H1 (cell line): ENCODE results near the gene HRH2. TPM values are rescaled to one million over a fixed set of nuclear protein-coding genes. Genes with fewer than 3 reads are reported as not detected.

Source experiments
- CTCF ChIA-PET: fragments of 300-600 bp; sonication (Branson Sonifier 250); formaldehyde crosslinking; loops from one replicate; lab custom pipeline; 2021; ENCODE audit not compliant: partially characterized antibody; lab: Charles Lee
- POLR2A ChIA-PET: fragments of 300-600 bp; sonication (Branson Sonifier 250); formaldehyde crosslinking; loops from one replicate; lab custom pipeline; 2021; ENCODE audit warnings: inconsistent platforms; ENCODE audit not compliant: partially characterized antibody; lab: Charles Lee
- DNase-seq, 2 experiments: peaks; one replicate each; pipeline versions ENCODE4 v3.0.0 to v3.0.0-alpha.2; 2010 to 2022; ENCODE audit warnings: low spot score in 2 of 2, low read depth in 1 of 2, mixed read lengths in 1 of 2
- FAIRE-seq: peaks from 2 replicates; lab custom pipeline; 2011; peaks lifted over from hg19 to GRCh38; lab: Jason Lieb, UNC
- H2AFZ ChIP-seq: 2 replicates; pipeline ENCODE4 v1.8.1; 2012; ENCODE audit warnings: low read length, inconsistent platforms
- H2AK5ac ChIP-seq: 2 replicates; pipeline ENCODE4 v1.6.1; 2013; ENCODE audit warnings: low read depth, low read length
- H2BK120ac ChIP-seq: replicated peaks from 2 replicates; pipeline ENCODE3; 2013; ENCODE audit warnings: low read depth, low read length, inconsistent platforms
- H2BK12ac ChIP-seq: 2 replicates; pipeline ENCODE4 v1.6.1; 2013; ENCODE audit warnings: low read depth, low read length
- H2BK15ac ChIP-seq: 2 replicates; pipeline ENCODE4 v1.6.1; 2013; ENCODE audit warnings: low read length
- H2BK20ac ChIP-seq: 2 replicates; pipeline ENCODE4 v1.6.1; 2013; ENCODE audit warnings: low read length
- H2BK5ac ChIP-seq: 2 replicates; pipeline ENCODE4 v1.6.1; 2013; ENCODE audit warnings: low read depth, low read length
- H3K14ac ChIP-seq: 2 replicates; pipeline ENCODE4 v1.6.1; 2013; ENCODE audit warnings: inconsistent platforms; ENCODE audit not compliant: insufficient read length
- H3K18ac ChIP-seq: 2 replicates; pipeline ENCODE4 v1.6.1; 2013; ENCODE audit warnings: low read length; ENCODE audit errors: extremely low read depth
- H3K23ac ChIP-seq: 2 replicates; pipeline ENCODE4 v1.6.1; 2013; ENCODE audit warnings: inconsistent platforms; ENCODE audit not compliant: insufficient read length
- H3K23me2 ChIP-seq: 2 replicates; pipeline ENCODE4 v1.6.1; 2013; ENCODE audit warnings: low read depth, low read length
- H3K27ac ChIP-seq: 2 replicates; pipeline ENCODE4 v1.6.1; 2011; ENCODE audit warnings: low read depth, low read length, inconsistent platforms
- H3K27me3 ChIP-seq, 4 experiments: replicated peaks in 1 of 4; 1 replicate in 1 of 4; 2 replicates in 3 of 4; pipeline versions ENCODE4 v1.6.1 to v1.8.1; 2011 to 2013; ENCODE audit warnings: low read length in 3 of 4, mild to moderate bottlenecking in 3 of 4, inconsistent platforms in 2 of 4, mixed read lengths in 2 of 4, moderate library complexity in 1 of 4; ENCODE audit not compliant: control insufficient read depth in 3 of 4, insufficient read depth in 3 of 4; ENCODE audit errors: extremely low read depth in 1 of 4
- H3K36me3 ChIP-seq, 4 experiments: 2 replicates each; pipeline versions ENCODE4 v1.6.1 to v1.8.1; 2011 to 2013; ENCODE audit warnings: mild to moderate bottlenecking in 4 of 4, low read length in 3 of 4, moderate library complexity in 2 of 4, control low read depth in 1 of 4, inconsistent platforms in 1 of 4; ENCODE audit not compliant: insufficient read depth in 4 of 4, control insufficient read depth in 2 of 4
- H3K4ac ChIP-seq: replicated peaks from 2 replicates; pipeline ENCODE3; 2013; ENCODE audit warnings: low read length, low read depth, mixed read lengths, inconsistent platforms; ENCODE audit not compliant: insufficient read length
- H3K4me1 ChIP-seq, 4 experiments: replicated peaks in 1 of 4; 1 replicate in 1 of 4; 2 replicates in 3 of 4; pipeline versions ENCODE4 v1.6.1 to v1.8.1; 2011 to 2013; ENCODE audit warnings: low read length in 3 of 4, inconsistent platforms in 2 of 4, mixed read lengths in 1 of 4; ENCODE audit not compliant: insufficient read depth in 4 of 4, control insufficient read depth in 3 of 4
- H3K4me2 ChIP-seq, 2 experiments: 2 replicates each; pipeline versions ENCODE4 v1.6.1 to v1.8.1; 2011 to 2013; ENCODE audit warnings: low read depth in 2 of 2, low read length in 2 of 2, control low read depth in 1 of 2, inconsistent platforms in 1 of 2, mild to moderate bottlenecking in 1 of 2; ENCODE audit not compliant: insufficient read depth in 1 of 2
- H3K4me3 ChIP-seq, 4 experiments: fragments of 200-600, 300-600 bp in 1 of 4; sonication (generic), shearing (Covaris generic), sonication (Bioruptor Twin) in 1 of 4; 2 replicates each; pipeline versions ENCODE4 v1.5.1 to v1.8.1; 2011 to 2016; ENCODE audit warnings: low read length in 4 of 4, low read depth in 3 of 4, control low read depth in 2 of 4, inconsistent platforms in 2 of 4, mild to moderate bottlenecking in 2 of 4, mixed read lengths in 1 of 4, moderate library complexity in 1 of 4; ENCODE audit not compliant: insufficient read depth in 2 of 4; ENCODE audit errors: extremely low read depth in 1 of 4
- H3K56ac ChIP-seq: replicated peaks from 2 replicates; pipeline ENCODE3; 2013; ENCODE audit warnings: low read depth, mild to moderate bottlenecking, mixed read lengths, low read length, inconsistent platforms; ENCODE audit not compliant: insufficient read length
- H3K79me1 ChIP-seq: 2 replicates; pipeline ENCODE4 v1.6.1; 2013; ENCODE audit warnings: low read depth, low read length, control low read depth
- H3K79me2 ChIP-seq, 2 experiments: 2 replicates each; pipeline versions ENCODE4 v1.6.1 to v1.8.1; 2012 to 2013; ENCODE audit warnings: low read length in 2 of 2, mild to moderate bottlenecking in 2 of 2, inconsistent platforms in 1 of 2; ENCODE audit not compliant: insufficient read depth in 2 of 2, control insufficient read depth in 1 of 2
- H3K9ac ChIP-seq, 4 experiments: replicated peaks in 1 of 4; 1 replicate in 1 of 4; 2 replicates in 3 of 4; pipeline versions ENCODE4 v1.6.1 to v1.8.1; 2011 to 2013; ENCODE audit warnings: low read depth in 3 of 4, low read length in 3 of 4, control low read depth in 2 of 4, mild to moderate bottlenecking in 2 of 4, moderate library complexity in 2 of 4, inconsistent platforms in 1 of 4; ENCODE audit errors: extremely low read depth in 1 of 4
- H3K9me3 ChIP-seq, 2 experiments: 2 replicates each; pipeline versions ENCODE4 v1.6.1 to v1.8.1; 2012 to 2013; ENCODE audit warnings: mild to moderate bottlenecking in 2 of 2, moderate library complexity in 2 of 2, control low read depth in 1 of 2, inconsistent platforms in 1 of 2, low read depth in 1 of 2, low read length in 1 of 2, mixed read lengths in 1 of 2; ENCODE audit not compliant: insufficient read depth in 2 of 2
- H4K20me1 ChIP-seq, 2 experiments: replicated peaks in 1 of 2; 2 replicates each; pipeline versions ENCODE3 to v1.8.1; 2011 to 2013; ENCODE audit warnings: inconsistent platforms in 2 of 2, low read length in 2 of 2, mild to moderate bottlenecking in 1 of 2; ENCODE audit not compliant: insufficient read depth in 2 of 2, control insufficient read depth in 1 of 2
- H4K5ac ChIP-seq: 2 replicates; pipeline ENCODE4 v1.6.1; 2013; ENCODE audit warnings: low read length, low read depth, mixed read lengths, inconsistent platforms; ENCODE audit not compliant: insufficient read length
- H4K8ac ChIP-seq: 2 replicates; pipeline ENCODE4 v1.8.0; 2013; ENCODE audit warnings: mild to moderate bottlenecking, moderate library complexity, low read length, inconsistent platforms; ENCODE audit not compliant: insufficient read depth; ENCODE audit errors: extremely low read depth
- H4K91ac ChIP-seq: replicated peaks from 2 replicates; pipeline ENCODE3; 2013; ENCODE audit warnings: low read length, mixed read lengths, inconsistent platforms; ENCODE audit not compliant: insufficient read length
- YY1 ChIP-seq: IDR thresholded peaks from 2 replicates; pipeline ENCODE4 v1.6.1; 2011; ENCODE audit warnings: low read depth, mild to moderate bottlenecking, low read length
- WGBS, 2 experiments: shearing (Covaris generic) in 1 of 2; methylation state at CpG; one replicate each; pipeline versions ENCODE4 v1.1.6 to v1.1.7; 2013 to 2015; ENCODE audit warnings: low lambda C conversion rate in 2 of 2, mixed read lengths in 2 of 2, inconsistent platforms in 1 of 2, low coverage in 1 of 2, missing lambda C conversion rate in 1 of 2; ENCODE audit not compliant: insufficient replicate concordance in 2 of 2, insufficient coverage in 1 of 2, insufficient read length in 1 of 2; ENCODE audit errors: extremely low coverage in 1 of 2, missing lambda C conversion rate in 1 of 2; 5-methylcytosine and 5-hydroxymethylcytosine counted together
- polyA plus RNA-seq, 7 experiments: library from polyadenylated mRNA; depleted of rRNA in 3 of 7; stranded (reverse) in 5 of 7; unstranded in 2 of 7; fragments of >200 nt in 5 of 7; fragments of 200-250 nt in 2 of 7; gene quantifications; 1 replicate in 5 of 7; 2 replicates in 1 of 7; 4 replicates in 1 of 7; pipeline versions ENCODE4 v1.2.1 to v1.2.3, GENCODE V29; 2011 to 2013; ENCODE audit warnings: missing spikeins in 2 of 7, mixed read lengths in 2 of 7
- total RNA-seq: library from RNA; stranded (reverse); fragmentation: NEBNext Ultra II Directional; extraction: Animal tissue kit (Norgen Biotek cat#: 25700); gene quantifications from 2 replicates; pipeline ENCODE4 v1.2.1, GENCODE V29; 2021

Gene HRH2
- total and polyA plus RNA-seq, 2 of the 8 experiments (the other 6 are each of a cell fraction or from before 2014, with no cell fraction given), result 7.8 to 8.1 TPM

GRCh38 chr5:175737481-175737880 is 79.6 kb downstream of the HRH2 start:
- TF ChIP-seq YY1, result no peak
- Histone ChIP-seq H3K4ac (no peak overlapping the region), H3K23ac (no peak overlapping the region), H4K8ac (no peak overlapping the region), H4K20me1 (peaks cover 0 to 1% of the 10 kb centered on the region in 2 experiments), H3K79me2 (no peaks in the 10 kb centered on the region), H3K27ac (no peak overlapping the region), H3K4me1 (no peaks in the 10 kb centered on the region), H2BK12ac (no peak overlapping the region), H3K9me3 (peaks cover 3 to 5% of the 10 kb centered on the region in 2 experiments; a peak in 2 of 4 replicates), H3K4me2 (no peak overlapping the region), H2BK20ac (no peak overlapping the region), H3K36me3 (no peaks in the 10 kb centered on the region), H3K9ac (no peak overlapping the region), H2BK120ac (no peak overlapping the region), H2AFZ (no peak overlapping the region), H3K18ac (no peak overlapping the region), H2AK5ac (no peak overlapping the region), H4K5ac (no peak overlapping the region), H3K56ac (no peak overlapping the region), H2BK15ac (no peak overlapping the region), H4K91ac (no peak overlapping the region), H3K14ac (no peak overlapping the region), H3K27me3 (0 out of 7 replicates have a peak, but pooled peaks cover 0 to 2% (median under 1%) of the 10 kb centered on the region in 4 experiments), H2BK5ac (no peak overlapping the region), H3K4me3 (no peak overlapping the region), H3K79me1 (no peaks in the 10 kb centered on the region), H3K23me2 (no peaks in the 10 kb centered on the region)
- 60% methylated on average over 7 of the region's 7 CpGs; no CpG with 5 or more reads in 1 of the 2 experiments for WGBS, 2 experiments
- FAIRE-seq, result no peak
- no peak for DNase-seq
- CTCF ChIA-PET, result interaction anchor here (1.0 to 1.8 kb wide), 3 partner anchors 59 to 204 kb away, joined by 3 to 8 read pairs (median 4); partner anchors contain the start of gene CPLX2
- POLR2A ChIA-PET, result interaction anchor here (1.0 kb wide), 1 partner anchor 11 kb away, joined by 3 read pairs; no protein-coding TSS in a partner anchor
